ENCODE results near the gene MMP17.

MMP17 gene

GRCh38 chr12:131786331-131786730 lies 41.9 kb upstream of the MMP17 start:
- in situ Hi-C loops (cut with MboI; ENCODE audit: low sequenced_read_pairs, unreplicated experiment) = no loop called here
- DNase-seq (ENCODE audit: low spot score) = no peak
- TF ChIP-seq CTCF (IDR thresholded peaks at IDR 0.05; ENCODE audit: borderline replicate concordance, control extremely low read depth, extremely low read depth, insufficient read depth, missing control alignments) = no peak

- no peak for TF ChIP-seq CTCF (IDR thresholded peaks at IDR 0.05; ENCODE audit: borderline replicate concordance, control extremely low read depth, extremely low read depth, insufficient read depth, missing control alignments)
- no peak for DNase-seq (ENCODE audit: low spot score)
- in situ Hi-C loops (cut with MboI; ENCODE audit: low sequenced_read_pairs, unreplicated experiment) = no loop called here
Observed at GRCh38 chr12:131787143-131787660, 41.0 kb upstream of the MMP17 start.

- in situ Hi-C loops (cut with MboI; ENCODE audit: low sequenced_read_pairs, unreplicated experiment) = no loop called here
- no peak for DNase-seq (ENCODE audit: low spot score)
- no peak for TF ChIP-seq CTCF (IDR thresholded peaks at IDR 0.05; ENCODE audit: borderline replicate concordance, control extremely low read depth, extremely low read depth, insufficient read depth, missing control alignments)
Observed at GRCh38 chr12:131788070-131788469, 40.1 kb upstream of the MMP17 start.

- TF ChIP-seq CTCF (IDR thresholded peaks at IDR 0.05; ENCODE audit: borderline replicate concordance, control extremely low read depth, extremely low read depth, insufficient read depth, missing control alignments) = no peak
- DNase-seq (ENCODE audit: low spot score) = no peak
- in situ Hi-C loops (cut with MboI; ENCODE audit: low sequenced_read_pairs, unreplicated experiment) = no loop called here
Observed at GRCh38 chr12:131789638-131790037, 38.6 kb upstream of the MMP17 start.

- TF ChIP-seq CTCF (IDR thresholded peaks at IDR 0.05; ENCODE audit: borderline replicate concordance, control extremely low read depth, extremely low read depth, insufficient read depth, missing control alignments) = no peak
- DNase-seq (ENCODE audit: low spot score) = no peak
- in situ Hi-C loops (cut with MboI; ENCODE audit: low sequenced_read_pairs, unreplicated experiment) = no loop called here
Observed at GRCh38 chr12:131793243-131794022, 34.8 kb upstream of the MMP17 start.

GRCh38 chr12:131794061-131794460 lies 34.1 kb upstream of the MMP17 start:
- DNase-seq (ENCODE audit: low spot score) = no peak

More at GRCh38 chr12:131794061-131794460, 34.1 kb upstream of the MMP17 start:
- in situ Hi-C loops (cut with MboI; ENCODE audit: low sequenced_read_pairs, unreplicated experiment) = no loop called here
- TF ChIP-seq CTCF (IDR thresholded peaks at IDR 0.05; ENCODE audit: borderline replicate concordance, control extremely low read depth, extremely low read depth, insufficient read depth, missing control alignments) = no peak

Data from GM13976 (cell line).